Left ventricle myocardium inferior (tissue), 1 donor: ENCODE measurements around the gene SPATA1. TPM values are rescaled to one million over a fixed set of nuclear protein-coding genes. Genes with fewer than 3 reads are reported as not detected.
"Not testable (repeated sequence)": the region's sequence is repeated elsewhere in the genome, so short reads cannot be mapped to it uniquely, and the experiment has no call there.

Experiments used
- DNase-seq: peaks from one replicate; pipeline ENCODE4 v3.0.0-alpha.2; 2020
- H3K27ac ChIP-seq: fragments of 200-600 bp; replicated peaks from 2 replicates; pipeline ENCODE4 v1.8.0; 2021
- H3K27me3 ChIP-seq: fragments of 200-600 bp; 2 replicates; pipeline ENCODE4 v1.8.0; 2021; ENCODE audit warnings: low read depth
- H3K36me3 ChIP-seq: fragments of 200-600 bp; 2 replicates; pipeline ENCODE4 v1.8.0; 2021
- H3K4me1 ChIP-seq: fragments of 200-600 bp; 2 replicates; pipeline ENCODE4 v1.8.0; 2021
- H3K4me3 ChIP-seq: fragments of 200-600 bp; 2 replicates; pipeline ENCODE4 v1.8.0; 2021; ENCODE audit warnings: mild to moderate bottlenecking, moderate library complexity
- H3K9me3 ChIP-seq: fragments of 200-600 bp; replicated peaks from 2 replicates; pipeline ENCODE4 v1.8.0; 2021
- intact Hi-C: fragments of 100-400 bp; cut with micrococcal nuclease; formaldehyde crosslinking; loops from one replicate; pipeline ENCODE4 v1.11.0; 2022
- total RNA-seq: library from RNA; stranded (reverse); fragmentation: NEBNext Ultra II Directional; extraction: Animal tissue kit (Norgen Biotek cat#: 25700); gene quantifications from one replicate; pipeline ENCODE4 v1.2.1, GENCODE V29; 2021
- TF ChIP-seq, protein P1 (sequence below): fragments of 200-600 bp; IDR thresholded peaks from 2 replicates; pipeline ENCODE4 v1.8.0; 2021; ENCODE audit warnings: antibody characterized with exemption, mild to moderate bottlenecking, borderline replicate concordance
- donor health status: DM: no; HTN: yes; CAD: no; lungs with severe emphysema.

SPATA1 gene
- total RNA-seq, 1 donor from 2014 or later = 0.66 TPM

GRCh38 chr1:84583648-84584047 is 77.5 kb downstream of the SPATA1 start:
- H3K36me3 ChIP-seq = no peaks in the 10 kb centered on the region
- no peak for DNase-seq
- peak overlapping the region; percentile 16 for H3K27ac ChIP-seq
- no peak overlapping the region for H3K4me3 ChIP-seq
- H3K9me3 ChIP-seq = no peaks in the 10 kb centered on the region
- no peaks in the 10 kb centered on the region for H3K27me3 ChIP-seq
- peaks cover 14% of the 10 kb centered on the region for H3K4me1 ChIP-seq
- intact Hi-C loops = no loop called here
- TF ChIP-seq, protein P1, sequence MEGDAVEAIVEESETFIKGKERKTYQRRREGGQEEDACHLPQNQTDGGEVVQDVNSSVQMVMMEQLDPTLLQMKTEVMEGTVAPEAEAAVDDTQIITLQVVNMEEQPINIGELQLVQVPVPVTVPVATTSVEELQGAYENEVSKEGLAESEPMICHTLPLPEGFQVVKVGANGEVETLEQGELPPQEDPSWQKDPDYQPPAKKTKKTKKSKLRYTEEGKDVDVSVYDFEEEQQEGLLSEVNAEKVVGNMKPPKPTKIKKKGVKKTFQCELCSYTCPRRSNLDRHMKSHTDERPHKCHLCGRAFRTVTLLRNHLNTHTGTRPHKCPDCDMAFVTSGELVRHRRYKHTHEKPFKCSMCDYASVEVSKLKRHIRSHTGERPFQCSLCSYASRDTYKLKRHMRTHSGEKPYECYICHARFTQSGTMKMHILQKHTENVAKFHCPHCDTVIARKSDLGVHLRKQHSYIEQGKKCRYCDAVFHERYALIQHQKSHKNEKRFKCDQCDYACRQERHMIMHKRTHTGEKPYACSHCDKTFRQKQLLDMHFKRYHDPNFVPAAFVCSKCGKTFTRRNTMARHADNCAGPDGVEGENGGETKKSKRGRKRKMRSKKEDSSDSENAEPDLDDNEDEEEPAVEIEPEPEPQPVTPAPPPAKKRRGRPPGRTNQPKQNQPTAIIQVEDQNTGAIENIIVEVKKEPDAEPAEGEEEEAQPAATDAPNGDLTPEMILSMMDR = no peak

DNA sequence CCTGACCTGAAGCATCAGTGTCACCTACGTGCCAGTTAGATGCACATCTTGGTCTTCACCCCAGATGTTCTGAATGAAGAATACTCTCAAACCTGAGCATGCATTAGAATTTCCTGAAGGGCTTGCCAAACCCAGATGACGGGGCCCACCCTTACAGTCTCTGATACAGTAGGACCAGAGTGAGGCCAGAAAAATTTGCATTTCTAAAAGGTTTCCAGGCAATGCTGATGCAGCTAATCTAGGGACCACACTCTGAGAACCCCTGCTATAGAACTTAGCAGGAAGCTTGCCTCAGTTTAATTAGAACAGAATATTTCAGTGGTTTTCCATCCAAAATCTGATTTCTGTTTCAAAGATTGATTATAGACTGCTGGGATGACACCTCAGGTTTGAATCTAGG is 77.9 kb downstream of the SPATA1 start:
- DNase-seq = no peak
- H3K36me3 ChIP-seq = no peaks in the 10 kb centered on the region
- TF ChIP-seq, protein P1 = no peak
- peaks cover 14% of the 10 kb centered on the region for H3K4me1 ChIP-seq
- no peaks in the 10 kb centered on the region for H3K9me3 ChIP-seq
- peak overlapping the region; percentile 16 for H3K27ac ChIP-seq
- H3K4me3 ChIP-seq = no peak overlapping the region
- no peaks in the 10 kb centered on the region for H3K27me3 ChIP-seq
- intact Hi-C loops = no loop called here

DNA sequence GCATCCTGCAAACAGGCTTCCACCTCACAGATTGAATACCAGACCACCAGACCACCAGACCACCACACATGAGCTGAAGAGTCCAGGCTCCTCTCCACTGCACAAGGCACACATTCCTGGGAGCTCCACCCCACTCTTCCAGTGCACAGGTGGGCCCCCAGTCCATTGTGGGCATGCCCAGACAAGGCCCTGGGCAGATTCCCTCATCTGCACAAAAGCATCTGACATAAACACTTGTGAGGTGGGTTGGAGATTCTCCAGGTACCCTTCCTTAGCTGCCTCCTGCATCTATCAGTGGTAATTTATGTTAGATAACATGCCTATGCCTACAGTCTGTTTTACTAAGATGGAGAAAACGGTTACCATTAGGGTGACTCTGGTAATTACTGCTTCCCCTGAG is 79.6 kb downstream of the SPATA1 start:
- H3K27ac ChIP-seq = no peak overlapping the region
- DNase-seq = no peak
- no peaks in the 10 kb centered on the region for H3K36me3 ChIP-seq
- H3K4me1 ChIP-seq = peaks cover 14% of the 10 kb centered on the region
- H3K27me3 ChIP-seq = no peaks in the 10 kb centered on the region
- H3K4me3 ChIP-seq = no peak overlapping the region
- intact Hi-C loops = no loop called here
- H3K9me3 ChIP-seq = no peaks in the 10 kb centered on the region
- TF ChIP-seq, protein P1 = no peak

DNA sequence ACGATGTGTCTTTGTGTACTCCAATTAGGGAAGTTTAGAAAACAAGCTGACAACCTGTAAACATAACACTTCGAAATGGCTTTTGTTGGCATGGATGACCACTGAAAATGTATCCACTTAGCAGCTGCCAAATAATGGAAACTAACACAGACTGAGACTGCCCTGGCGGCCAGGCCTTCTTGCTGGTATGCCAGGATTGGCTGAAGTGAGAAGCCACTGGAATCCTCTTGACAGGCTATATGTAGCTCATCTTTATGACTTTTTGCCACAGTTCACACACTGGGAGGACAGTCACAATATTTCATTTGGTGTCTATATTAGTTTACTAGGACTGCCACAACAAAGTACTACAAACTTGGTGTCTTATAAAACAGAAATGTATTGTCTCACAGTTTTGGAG is 80.9 kb downstream of the SPATA1 start:
- Histone ChIP-seq H3K27ac (no peak overlapping the region), H3K4me3 (no peak overlapping the region), H3K36me3 (no peaks in the 10 kb centered on the region), H3K4me1 (peaks cover 14% of the 10 kb centered on the region), H3K27me3 (no peaks in the 10 kb centered on the region), H3K9me3 (no peaks in the 10 kb centered on the region)
- no peak for DNase-seq
- intact Hi-C loops = no loop called here
- TF ChIP-seq, protein P1 = no peak

DNA sequence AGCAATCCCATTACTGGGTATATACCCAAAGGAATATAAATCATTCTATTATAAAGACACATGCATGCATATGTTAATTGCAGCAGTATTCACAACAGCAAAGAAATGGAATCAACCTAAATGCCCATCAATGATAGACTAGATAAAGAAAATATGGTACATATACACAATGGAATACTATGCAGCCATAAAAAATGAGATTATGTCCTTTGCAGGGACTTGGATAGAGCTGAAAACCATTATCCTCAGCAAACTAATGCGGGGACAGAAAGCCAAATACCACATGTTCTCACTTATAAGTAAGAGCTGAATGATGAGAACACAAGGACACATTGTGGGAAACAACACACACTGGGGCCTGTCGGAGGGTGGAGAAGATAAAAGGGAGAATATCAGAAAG is 88.8 kb downstream of the SPATA1 start:
- H3K27ac ChIP-seq, intact Hi-C loops, H3K27me3 ChIP-seq, DNase-seq, H3K4me3 ChIP-seq, H3K36me3 ChIP-seq, H3K4me1 ChIP-seq: not testable (repeated sequence)
- H3K9me3 ChIP-seq = peaks cover 22% of the 10 kb centered on the region

DNA sequence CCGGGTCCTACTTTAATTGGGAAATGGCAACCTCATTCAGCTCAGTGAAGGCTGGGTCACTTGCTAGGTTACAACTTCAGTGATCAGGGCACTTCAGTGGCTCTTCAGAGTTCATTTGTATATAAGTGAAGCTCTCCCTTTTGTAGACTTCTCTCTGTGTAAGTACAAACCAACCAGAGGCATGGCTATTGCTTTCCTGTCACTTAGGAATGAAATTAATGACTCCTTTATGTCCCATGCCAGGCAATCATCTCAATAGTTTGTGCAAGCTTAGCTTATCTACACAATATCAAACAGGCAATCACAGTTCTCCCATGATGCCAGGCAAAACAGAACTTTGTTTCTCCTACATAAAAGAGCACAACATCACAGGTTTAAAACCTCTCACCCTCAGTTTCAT is 90.8 kb downstream of the SPATA1 start:
- DNase-seq = no peak
- no peaks in the 10 kb centered on the region for H3K36me3 ChIP-seq
- H3K4me1 ChIP-seq = peaks cover 10% of the 10 kb centered on the region
- intact Hi-C loops = no loop called here
- peaks cover 22% of the 10 kb centered on the region for H3K9me3 ChIP-seq
- TF ChIP-seq, protein P1 = no peak
- no peak overlapping the region for H3K27ac ChIP-seq
- no peaks in the 10 kb centered on the region for H3K27me3 ChIP-seq
- no peak overlapping the region for H3K4me3 ChIP-seq
